Measurements from ENCODE around the gene B4GALT2. TPM values are rescaled to one million over a fixed set of nuclear protein-coding genes. Genes with fewer than 3 reads are reported as not detected.

The B4GALT2 gene
- total and polyA plus RNA-seq, 2 donors (not counting 3 experiments of a cell fraction or from before 2014, with no cell fraction given), result 80.0 to 103 TPM

GRCh38 chr1:43946236-43947060 lies 32.6 kb upstream of the B4GALT2 start, which contains the start of gene IPO13:
IPO13 (plus strand) TSS chr1:43946950; CDS start chr1:43947601, 651 bp downstream.
- dilution Hi-C loops (cut with MboI; ENCODE audit: extremely low pct_ligation_motif_present, low sequenced_read_pairs), result loop anchor here (25.0 kb wide), 1 partner anchor 184 kb away; no protein-coding TSS in a partner anchor
- FAIRE-seq, result peak; percentile 94

More at GRCh38 chr1:43946236-43947060, 32.6 kb upstream of the B4GALT2 start, which contains the start of gene IPO13:
- no peaks in the 10 kb centered on the region for H3K27me3 ChIP-seq (ENCODE audit: control insufficient read depth in 2 of 2, insufficient read depth in 2 of 2, low read length in 2 of 2)
- no peaks in the 10 kb centered on the region for H3K9me3 ChIP-seq (replicated peaks; ENCODE audit: control insufficient read depth, insufficient read depth, low read length)
- BruUV-seq (replicated peaks), result no TSS peak
- peak within 1 kb of the TSS; percentile 95 for H3K4me2 ChIP-seq (ENCODE audit: insufficient read depth, low read length)
- H3K9ac ChIP-seq (replicated peaks; ENCODE audit: extremely low read depth, insufficient read depth, low read length), result peak within 1 kb of the TSS; percentile 97
- peak within 1 kb of the TSS; percentile 64 to 76 (median 67) for H3K4me3 ChIP-seq (replicated peaks in 1 of 3; ENCODE audit: insufficient read depth in 1 of 3, low read depth in 1 of 3, low read length in 3 of 3)
- H4K20me1 ChIP-seq (replicated peaks; ENCODE audit: control insufficient read depth, extremely low read depth, insufficient read depth, low read length), result no peaks in the 10 kb centered on the region
- no peaks in the 10 kb centered on the region for H3K9me1 ChIP-seq (replicated peaks; ENCODE audit: control insufficient read depth, extremely low read depth, insufficient read depth, low read length)
- intact Hi-C loops (cut with micrococcal nuclease), result loop anchor here (1.0 to 5.0 kb wide), 7 partner anchors 23 to 417 kb away; partner anchors contain the start of gene ATP6V0B
- ChIA-PET POLR2A (interaction anchor here (1.2 kb wide), 1 partner anchor 12 kb away, joined by 4 read pairs; no protein-coding TSS in a partner anchor), CTCF (interaction anchor here (0.8 to 7.2 kb wide), 9 partner anchors 10 to 182 kb away, joined by 3 to 93 read pairs (median 4); partner anchors contain the start of genes ARTN and DPH2)
- H3K27ac ChIP-seq (ENCODE audit: insufficient read depth, low read depth, low read length), result peak within 1 kb of the TSS; percentile 94
- H2AFZ ChIP-seq (ENCODE audit: low read depth, low read length), result peak within 1 kb of the TSS; percentile 99
- H3K4me1 ChIP-seq (ENCODE audit: control insufficient read depth, extremely low read depth, insufficient read depth, low read length), result peaks cover 20% of the 10 kb centered on the region
- H3K79me2 ChIP-seq (ENCODE audit: control insufficient read depth, insufficient read depth, low read length), result peaks cover 5% of the 10 kb centered on the region
- peaks cover 0 to 4% of the 10 kb centered on the region in 2 experiments for H3K36me3 ChIP-seq (ENCODE audit: control insufficient read depth in 2 of 2, extremely low read depth in 1 of 2, insufficient read depth in 2 of 2, low read length in 2 of 2)
- DNase-seq (ENCODE audit: low read depth, low spot score), result peak; percentile 96
- TF ChIP-seq MAX (IDR thresholded peaks at IDR 0.05; ENCODE audit: insufficient read depth, insufficient read length), result peak; percentile 96
- TF ChIP-seq CTCF (IDR thresholded peaks at IDR 0.05; ENCODE audit: extremely low read depth in 1 of 2, insufficient read depth in 1 of 2, low read depth in 1 of 2, low read length in 2 of 2), result peak; percentile 65 to 70
- peak; percentile 62 for TF ChIP-seq MYC (IDR thresholded peaks at IDR 0.05; ENCODE audit: low read depth, low read length)
- TF ChIP-seq POLR2AphosphoS5 (IDR thresholded peaks at IDR 0.05; ENCODE audit: insufficient read depth, low read depth, low read length), result peak; percentile 84
- TF ChIP-seq FOS (IDR thresholded peaks at IDR 0.05; ENCODE audit: borderline replicate concordance, insufficient read depth, low read length), result no peak
- TF ChIP-seq POLR2A (IDR thresholded peaks at IDR 0.05; ENCODE audit: low read depth, low read length), result peak; percentile 86
- no peak for TF ChIP-seq EZH2 (IDR thresholded peaks at IDR 0.05; ENCODE audit: borderline replicate concordance, low read depth, low read length, severe bottlenecking)

Data from endothelial cell of umbilical vein (primary cell).